ENCODE data around the gene ADORA3.

ADORA3 gene

DNA sequence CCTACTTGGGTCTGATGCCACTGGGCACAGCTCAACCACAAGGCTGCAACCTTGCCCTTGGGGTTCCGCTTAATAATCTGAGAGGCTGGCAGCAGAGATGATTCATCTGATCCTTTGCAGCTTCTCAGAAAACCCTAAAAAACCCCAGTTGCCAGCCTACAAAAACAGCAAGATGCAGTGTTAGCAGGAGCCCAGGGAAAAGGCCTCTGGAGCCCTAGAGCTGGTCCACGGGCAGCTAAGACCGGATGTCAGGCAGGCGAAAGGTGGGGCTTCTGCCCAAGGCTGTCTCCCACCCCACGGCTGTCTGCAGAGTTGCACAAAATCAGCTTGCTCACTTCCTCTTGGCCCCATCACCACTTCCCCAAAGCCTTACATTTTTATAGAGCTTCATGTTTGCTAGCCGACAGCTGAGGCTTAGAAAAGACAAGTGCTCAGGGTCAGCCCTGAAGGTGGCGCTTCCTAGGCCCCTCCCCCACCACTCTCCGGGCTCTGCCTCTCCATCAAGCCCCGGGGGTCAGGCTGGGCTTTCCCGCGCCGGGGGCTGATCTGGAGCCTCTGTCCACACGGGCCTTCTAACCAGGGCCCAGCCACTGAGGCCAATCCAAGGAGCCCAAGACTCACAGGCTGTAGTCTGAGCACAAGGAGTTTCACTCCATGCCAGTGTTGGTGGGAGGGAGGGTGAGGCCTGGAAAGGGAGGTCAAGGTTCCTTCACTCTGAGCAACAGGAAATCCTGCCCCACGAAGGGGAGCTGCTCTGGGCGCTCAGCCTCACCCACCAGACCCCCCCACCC lies 4.2 kb upstream of the ADORA3 start:
- DNase-seq (ENCODE audit: low read depth in 2 of 2) = no peak

GRCh38 chr1:111506561-111506960 lies 3.1 kb upstream of the ADORA3 start:
- DNase-seq (ENCODE audit: low read depth in 2 of 2) = no peak

- no peak for DNase-seq (ENCODE audit: low read depth in 2 of 2)
Observed at GRCh38 chr1:111505641-111506119, 2.2 kb upstream of the ADORA3 start.

GRCh38 chr1:111504097-111504496 lies 664 bp upstream of the ADORA3 start:
- DNase-seq (ENCODE audit: low read depth in 2 of 2) = no peak

DNA sequence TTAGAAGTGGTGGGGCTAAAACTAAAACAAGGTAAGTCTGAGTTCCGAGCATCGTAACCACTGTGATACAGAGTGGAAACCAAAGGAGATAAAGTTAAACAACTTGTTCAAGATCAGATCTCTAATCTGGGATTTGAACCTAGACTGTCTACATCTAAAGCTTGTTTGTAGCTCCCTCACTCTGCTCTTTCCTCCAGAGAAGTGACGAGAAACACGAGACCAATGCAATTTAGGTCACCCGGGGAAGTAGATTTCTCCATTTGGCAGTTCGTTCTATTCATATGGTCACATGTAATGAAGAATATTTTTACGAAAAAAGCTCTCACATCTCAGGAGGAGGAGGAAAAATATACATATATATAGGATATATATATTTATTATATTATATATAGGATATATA lies 1.8 kb downstream of the ADORA3 start:
- no peak for DNase-seq (ENCODE audit: low read depth in 2 of 2)

DNA sequence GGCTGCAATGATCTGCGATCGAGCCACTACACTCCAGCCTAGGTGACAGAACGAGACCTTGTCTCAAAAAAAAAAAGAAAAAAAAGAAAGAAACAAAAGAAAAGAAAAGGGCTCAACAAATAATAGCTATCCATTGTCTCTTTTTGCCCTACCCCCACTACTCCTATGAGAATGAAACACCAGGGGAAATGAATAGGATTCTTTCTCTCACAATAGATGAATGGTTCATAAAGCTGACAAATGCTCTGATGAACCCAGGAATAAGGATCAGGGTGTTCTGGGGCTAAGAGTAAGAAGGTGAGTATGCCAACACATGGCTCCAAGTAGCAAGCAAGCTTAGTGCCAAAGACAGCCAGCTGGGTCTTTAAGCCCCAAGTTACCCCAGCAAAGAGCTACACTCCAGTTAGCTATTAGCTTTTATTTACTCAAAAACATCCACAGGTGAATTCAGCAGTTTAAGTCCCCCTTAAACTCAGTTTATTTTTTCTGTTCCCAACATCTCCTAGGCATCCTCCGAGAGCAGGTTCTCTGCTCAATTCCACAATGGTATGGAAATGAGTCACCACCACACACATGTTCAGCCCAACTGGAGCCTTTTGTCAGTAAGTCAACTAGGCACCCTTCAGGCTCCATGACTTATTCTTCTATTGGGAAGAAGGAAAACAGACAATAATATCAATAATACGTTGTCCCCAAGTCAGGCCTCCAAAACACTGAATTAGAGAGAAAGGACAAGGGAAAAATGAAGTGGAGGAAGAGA lies 4.2 kb downstream of the ADORA3 start:
- no peak for DNase-seq (ENCODE audit: low read depth in 2 of 2)

DNA sequence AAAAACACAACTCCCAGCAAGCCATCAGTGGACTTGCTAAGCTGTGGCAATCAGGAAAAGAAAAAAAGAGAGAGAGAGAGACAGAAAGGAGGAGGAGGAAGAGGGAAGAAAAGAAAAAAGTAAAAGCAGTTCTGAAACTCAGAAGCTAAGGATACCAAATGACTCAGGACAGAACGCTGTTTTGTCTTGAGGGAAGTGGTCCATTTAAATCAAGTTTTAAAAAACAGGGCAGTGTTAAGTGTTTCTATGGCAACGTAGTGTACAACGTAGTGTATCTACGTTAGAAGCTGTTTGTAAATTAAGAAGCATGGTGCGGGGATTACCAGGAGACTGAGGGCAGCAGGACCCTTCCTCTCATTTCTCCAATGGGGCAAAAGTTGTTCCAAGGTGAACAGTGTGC lies 5.8 kb downstream of the ADORA3 start:
- DNase-seq (ENCODE audit: low read depth in 2 of 2) = no peak

DNA sequence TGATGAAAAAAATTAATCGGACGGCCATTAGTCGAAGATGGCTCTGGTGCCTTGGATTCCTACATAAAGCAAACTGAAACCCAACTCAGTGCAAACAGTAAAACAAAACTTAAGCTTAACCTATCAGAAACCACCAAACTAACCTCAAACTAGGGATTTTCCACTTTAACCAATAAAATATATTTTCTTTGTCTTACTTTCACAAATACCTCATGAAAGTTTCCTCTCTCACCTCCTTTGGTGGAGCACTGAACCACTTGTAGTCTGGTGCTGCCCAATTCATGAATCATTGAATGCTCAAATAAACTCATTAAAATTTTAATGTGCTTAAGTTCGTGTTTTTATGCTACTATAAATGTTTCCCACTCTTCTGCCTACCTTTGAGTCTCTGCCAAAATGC lies 7.0 kb downstream of the ADORA3 start:
- DNase-seq (ENCODE audit: low read depth in 2 of 2) = no peak

DNA sequence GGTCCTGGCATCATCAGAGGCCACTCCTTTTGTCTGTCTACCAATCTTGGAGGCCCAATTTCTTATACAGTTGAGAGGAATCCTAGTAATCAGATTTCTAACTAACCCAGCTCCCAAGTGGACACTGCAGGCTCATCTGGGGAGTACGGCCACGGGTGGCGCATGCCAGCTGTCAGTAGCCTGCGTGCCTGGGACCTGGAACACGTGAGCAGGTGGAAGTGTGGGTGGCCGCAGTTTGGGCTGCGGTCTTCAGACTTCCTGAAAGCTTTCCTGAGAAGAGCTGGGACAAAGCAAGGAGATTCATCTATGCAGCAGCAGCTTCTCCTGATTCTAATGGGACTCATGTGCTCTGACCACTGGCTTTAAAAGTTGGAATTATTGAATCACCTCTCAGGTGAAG lies 12.4 kb downstream of the ADORA3 start:
- DNase-seq (ENCODE audit: low read depth in 2 of 2) = no peak

DNA sequence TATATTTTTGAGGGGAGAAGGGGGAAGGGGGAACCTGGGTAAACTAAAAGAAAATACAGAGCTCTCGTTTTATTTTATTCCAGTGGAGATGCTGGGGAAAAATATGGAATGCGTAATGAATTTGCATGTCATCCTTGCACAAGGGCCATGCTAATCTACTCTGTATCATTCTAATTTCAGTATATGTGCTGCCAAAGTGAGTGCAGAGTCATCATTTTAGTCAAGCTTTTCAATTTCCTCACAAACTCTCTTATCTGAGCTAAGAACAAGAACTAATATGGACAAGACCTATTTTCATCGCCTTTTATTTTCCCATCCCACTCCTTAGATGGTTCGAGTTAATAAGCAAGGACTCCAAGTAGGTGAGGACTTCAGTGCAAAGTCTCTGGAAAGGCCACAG lies 13.2 kb downstream of the ADORA3 start:
- DNase-seq (ENCODE audit: low read depth in 2 of 2) = no peak

- no peak for DNase-seq (ENCODE audit: low read depth in 2 of 2)
Observed at GRCh38 chr1:111489604-111490003, 13.8 kb downstream of the ADORA3 start.

DNA sequence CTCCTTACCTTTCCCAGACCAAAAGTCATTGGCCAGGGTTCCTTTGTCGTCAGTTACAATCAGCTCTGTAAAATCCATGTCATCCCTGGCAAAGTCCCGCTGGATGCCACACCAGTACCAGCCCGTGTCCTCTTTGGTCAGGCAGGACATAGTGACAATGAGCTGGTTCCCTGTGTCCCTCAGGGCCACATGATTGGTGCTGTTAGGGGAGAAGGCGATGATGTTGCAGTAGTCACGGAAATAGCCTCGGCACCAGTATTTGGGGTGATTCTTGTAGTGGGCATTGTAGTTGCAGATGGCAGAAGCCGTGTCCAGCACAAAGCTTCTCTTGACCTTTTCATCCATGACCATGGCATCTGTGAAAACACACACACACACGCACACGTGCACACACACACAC lies 14.8 kb downstream of the ADORA3 start:
- no peak for DNase-seq (ENCODE audit: low read depth in 2 of 2)

DNA sequence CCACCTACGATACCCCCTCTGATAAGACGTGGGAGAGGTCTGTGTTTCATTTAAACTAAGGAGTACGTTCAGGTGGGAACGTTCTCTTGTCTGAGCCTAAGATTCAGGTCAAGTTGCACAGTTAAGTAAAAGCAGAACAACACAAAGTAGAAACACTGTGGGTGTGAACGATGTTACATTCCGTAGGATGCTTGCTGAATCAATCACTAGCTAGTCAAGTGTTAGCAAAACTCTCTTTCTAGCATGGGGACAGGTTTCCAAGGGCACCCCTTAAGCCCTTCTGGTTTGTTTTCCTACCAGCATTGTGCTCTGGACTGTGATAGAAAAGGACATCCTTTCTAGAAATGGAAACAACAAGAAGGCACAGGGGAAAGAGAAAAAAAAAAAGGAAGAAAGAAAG lies 16.3 kb downstream of the ADORA3 start:
- DNase-seq (ENCODE audit: low read depth in 2 of 2) = no peak

GRCh38 chr1:111486431-111486830 lies 17.0 kb downstream of the ADORA3 start:
- no peak for DNase-seq (ENCODE audit: low read depth in 2 of 2)

DNA sequence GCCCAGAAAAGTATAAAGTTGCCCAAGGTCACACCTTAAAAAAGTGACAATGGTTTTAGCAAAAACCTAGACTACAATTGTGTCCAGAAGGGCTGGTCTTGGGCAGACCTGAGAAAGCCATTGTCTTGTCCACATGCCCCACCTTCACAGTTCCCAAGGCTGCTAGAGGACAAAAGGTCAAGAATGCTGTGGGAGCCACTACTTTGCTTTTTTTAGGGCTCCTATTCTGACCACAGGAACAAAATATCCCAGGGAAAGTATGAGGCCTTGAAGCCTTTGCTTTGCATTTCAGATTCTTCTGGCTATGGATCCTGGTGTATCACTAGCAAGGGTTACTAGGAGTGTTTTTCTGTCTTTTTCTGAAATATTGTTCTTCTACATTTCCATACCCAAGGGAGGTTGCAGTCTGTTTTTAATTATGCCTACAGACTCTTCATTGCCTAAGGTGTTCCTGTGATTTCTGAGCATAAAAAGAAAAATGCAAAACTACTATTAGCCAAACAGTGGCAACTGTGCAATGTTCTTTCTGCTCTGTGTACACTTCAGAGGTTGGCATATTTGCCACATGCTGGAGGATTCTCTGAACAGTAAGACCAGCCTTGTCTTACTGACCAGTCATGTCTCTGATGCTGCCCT lies 18.9 kb downstream of the ADORA3 start:
- no peak for DNase-seq (ENCODE audit: low read depth in 2 of 2)

GRCh38 chr1:111483876-111484275 lies 19.6 kb downstream of the ADORA3 start:
- no peak for DNase-seq (ENCODE audit: low read depth in 2 of 2)

GRCh38 chr1:111483166-111483565 lies 20.3 kb downstream of the ADORA3 start:
- DNase-seq (ENCODE audit: low read depth in 2 of 2) = no peak

DNA sequence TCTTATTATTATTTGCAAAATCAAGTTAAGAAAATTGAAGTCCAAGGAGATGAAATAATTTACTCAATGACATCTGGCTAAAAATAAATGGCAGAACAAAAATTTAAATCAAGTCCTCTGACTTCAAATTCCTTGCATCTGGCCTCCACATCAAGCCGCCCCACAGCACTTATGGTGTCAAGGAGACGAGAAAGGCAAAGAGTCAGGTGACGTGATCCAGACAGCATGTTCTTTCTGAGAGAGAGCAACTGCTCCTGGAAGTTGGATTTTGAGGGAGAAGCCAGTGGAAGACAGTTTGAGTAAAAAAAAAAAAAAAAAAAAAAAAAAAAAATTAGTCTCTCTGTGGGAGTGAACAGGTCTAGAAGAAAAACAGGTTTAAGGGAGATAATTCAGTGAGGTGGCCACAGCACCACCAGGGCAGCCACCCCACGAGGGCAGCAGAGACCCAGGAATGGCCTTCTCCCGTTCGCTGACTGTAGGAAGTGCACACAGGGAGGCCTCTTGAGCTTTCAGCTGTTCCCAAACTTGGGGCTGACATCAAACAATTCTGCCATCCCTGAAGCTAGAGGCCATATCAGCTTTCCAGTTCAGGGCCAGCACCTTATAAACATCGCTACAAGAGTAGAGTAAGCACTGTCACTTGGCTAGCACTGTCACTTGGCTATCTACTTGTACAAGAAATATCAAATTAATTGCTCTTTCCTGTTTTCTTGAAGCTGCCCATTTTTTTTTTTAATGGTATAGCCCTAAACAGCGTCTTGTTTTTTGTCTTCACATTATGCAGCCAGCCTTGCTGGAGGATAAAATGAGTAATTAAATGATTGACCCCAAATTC lies 21.8 kb downstream of the ADORA3 start:
- DNase-seq (ENCODE audit: low read depth in 2 of 2) = no peak

DNA sequence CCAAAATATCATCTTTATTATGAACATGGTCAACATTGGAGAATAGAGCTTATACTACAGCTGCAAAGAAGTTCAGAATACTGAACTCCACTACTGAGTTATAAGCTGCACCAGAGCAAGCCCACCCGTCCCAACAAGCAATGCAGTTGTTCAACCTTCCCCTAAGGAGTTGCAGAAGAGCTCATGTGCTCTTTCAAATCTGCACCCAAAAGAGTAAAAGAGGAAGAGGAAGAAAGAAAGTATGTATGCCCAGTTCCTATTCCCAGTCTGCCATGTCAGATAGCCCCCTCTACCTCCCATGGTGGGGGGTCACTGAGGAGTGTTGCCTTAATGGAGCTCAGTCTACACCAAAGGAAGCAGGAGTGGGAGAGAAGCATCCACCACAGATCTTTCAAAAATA lies 22.8 kb downstream of the ADORA3 start:
- no peak for DNase-seq (ENCODE audit: low read depth in 2 of 2)

DNA sequence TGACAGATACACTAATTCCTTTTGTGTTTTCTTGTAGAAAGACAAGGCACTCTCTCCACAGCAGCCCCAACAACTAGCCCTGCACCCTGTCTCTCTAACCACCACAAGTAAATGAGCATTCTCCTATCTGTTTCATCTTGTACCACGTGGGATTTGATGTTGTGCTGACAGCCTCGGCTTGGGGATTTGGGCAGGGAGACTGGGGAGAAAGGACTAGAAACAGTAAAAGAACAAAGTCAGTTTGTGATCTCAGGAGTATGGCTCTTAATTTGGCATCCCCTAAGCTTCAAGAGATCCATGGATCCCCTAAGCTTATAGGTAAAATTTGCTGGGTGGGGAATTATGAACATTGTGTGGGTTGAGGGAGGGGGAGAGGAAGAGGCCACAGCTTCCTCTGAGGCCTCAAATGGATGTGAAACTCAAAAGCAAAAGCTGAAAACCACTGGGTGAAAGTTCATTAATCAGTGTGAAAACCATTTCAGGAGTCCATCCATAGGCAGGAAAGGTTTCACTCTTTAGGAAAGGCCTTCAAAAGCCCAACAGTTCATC lies 26.6 kb downstream of the ADORA3 start:
- DNase-seq (ENCODE audit: low read depth in 2 of 2) = no peak

DNA sequence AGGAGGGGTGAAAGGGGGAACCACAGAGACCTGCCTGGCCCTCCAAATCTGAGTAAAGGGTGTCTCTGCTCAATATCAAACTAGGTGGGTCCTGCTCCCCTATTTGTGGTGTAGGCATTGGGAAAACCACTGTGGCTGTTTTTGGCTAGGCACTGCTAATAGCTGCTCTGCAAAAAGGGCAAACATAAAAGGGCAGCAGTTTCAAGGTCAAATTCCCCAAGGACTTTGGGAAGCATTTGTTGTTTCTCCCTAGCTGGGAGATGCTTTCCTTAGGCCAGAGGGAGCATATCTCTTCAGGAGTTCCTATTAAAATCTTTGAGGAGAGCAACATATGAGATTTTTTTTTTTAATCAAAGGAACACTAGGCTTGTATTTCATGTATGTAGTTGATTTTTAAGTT lies 27.2 kb downstream of the ADORA3 start:
- no peak for DNase-seq (ENCODE audit: low read depth in 2 of 2)

GRCh38 chr1:111475701-111476100 lies 27.7 kb downstream of the ADORA3 start:
- no peak for DNase-seq (ENCODE audit: low read depth in 2 of 2)
